GM12891 (cell line): ENCODE results near the gene DNAJC18.

Experiments
- PAX5 ChIP-seq: IDR thresholded peaks from 2 replicates; pipeline ENCODE4 v1.6.1; 2011; ENCODE audit warnings: low read length, moderate library complexity, mild to moderate bottlenecking; ENCODE audit not compliant: insufficient read depth, severe bottlenecking
- POLR2A ChIP-seq: IDR thresholded peaks from 2 replicates; pipeline ENCODE4 v1.6.1; 2011; ENCODE audit warnings: low read depth, low read length, control low read depth
- POLR2AphosphoS5 ChIP-seq: IDR thresholded peaks from 2 replicates; pipeline ENCODE4 v1.6.1; 2011; ENCODE audit warnings: low read depth, low read length, control low read depth
- POU2F2 ChIP-seq: IDR thresholded peaks from 2 replicates; pipeline ENCODE4 v1.6.1; 2011; ENCODE audit warnings: low read depth, mild to moderate bottlenecking, control low read depth, low read length, moderate library complexity
- SPI1 ChIP-seq: IDR thresholded peaks from 2 replicates; pipeline ENCODE4 v1.6.1; 2011; ENCODE audit warnings: low read depth, low read length, control low read depth
- TAF1 ChIP-seq: IDR thresholded peaks from 2 replicates; pipeline ENCODE4 v1.6.1; 2011; ENCODE audit warnings: low read depth, low read length, control low read depth

- no peak for TF ChIP-seq SPI1
- no peak for TF ChIP-seq POLR2A
- TF ChIP-seq POU2F2 = no peak
- no peak for TF ChIP-seq POLR2AphosphoS5
- no peak for TF ChIP-seq TAF1
- TF ChIP-seq PAX5 = no peak
Observed at GRCh38 chr5:139395844-139396640, 43.3 kb downstream of the DNAJC18 start.
